Measurements from ENCODE around the gene SLCO1B1.

DNA sequence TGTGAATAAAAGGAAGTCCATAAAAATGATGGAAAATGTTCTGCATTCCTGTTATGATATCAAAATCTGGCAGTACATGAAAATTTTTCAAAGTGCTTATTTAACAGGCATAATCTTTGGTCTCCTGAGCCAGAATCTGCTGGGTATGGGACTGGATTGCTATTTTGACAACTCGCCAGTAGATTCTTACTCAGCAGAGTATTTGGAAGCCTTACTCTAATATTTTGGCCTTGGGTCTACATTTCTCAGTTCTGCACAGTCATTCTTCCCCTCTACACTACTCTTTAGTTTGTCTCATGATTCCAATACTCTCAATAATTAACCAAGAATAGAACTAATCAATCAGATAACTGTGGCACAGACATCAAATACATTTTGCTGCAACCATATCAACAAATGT is 1.1 kb upstream of the SLCO1B1 start:
- no peak for TF ChIP-seq EZH2 (IDR thresholded peaks at IDR 0.05; ENCODE audit: low read length, unreplicated experiment)
- TF ChIP-seq, protein P1, sequence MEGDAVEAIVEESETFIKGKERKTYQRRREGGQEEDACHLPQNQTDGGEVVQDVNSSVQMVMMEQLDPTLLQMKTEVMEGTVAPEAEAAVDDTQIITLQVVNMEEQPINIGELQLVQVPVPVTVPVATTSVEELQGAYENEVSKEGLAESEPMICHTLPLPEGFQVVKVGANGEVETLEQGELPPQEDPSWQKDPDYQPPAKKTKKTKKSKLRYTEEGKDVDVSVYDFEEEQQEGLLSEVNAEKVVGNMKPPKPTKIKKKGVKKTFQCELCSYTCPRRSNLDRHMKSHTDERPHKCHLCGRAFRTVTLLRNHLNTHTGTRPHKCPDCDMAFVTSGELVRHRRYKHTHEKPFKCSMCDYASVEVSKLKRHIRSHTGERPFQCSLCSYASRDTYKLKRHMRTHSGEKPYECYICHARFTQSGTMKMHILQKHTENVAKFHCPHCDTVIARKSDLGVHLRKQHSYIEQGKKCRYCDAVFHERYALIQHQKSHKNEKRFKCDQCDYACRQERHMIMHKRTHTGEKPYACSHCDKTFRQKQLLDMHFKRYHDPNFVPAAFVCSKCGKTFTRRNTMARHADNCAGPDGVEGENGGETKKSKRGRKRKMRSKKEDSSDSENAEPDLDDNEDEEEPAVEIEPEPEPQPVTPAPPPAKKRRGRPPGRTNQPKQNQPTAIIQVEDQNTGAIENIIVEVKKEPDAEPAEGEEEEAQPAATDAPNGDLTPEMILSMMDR (conservative IDR thresholded peaks at IDR 0.05; ENCODE audit: low read depth, low read length): no peak

Data from PC-3 (cell line).